ENCODE data around the gene ZAP70. TPM values are rescaled to one million over a fixed set of nuclear protein-coding genes. Genes with fewer than 3 reads are reported as not detected.

ZAP70 gene
- total RNA-seq, 4 donors from 2014 or later: 3.5 to 13.5 (median 5.3) TPM

GRCh38 chr2:97697252-97698235 is 15.8 kb upstream of the ZAP70 start:
- DNase-seq (ENCODE audit: low spot score in 2 of 2): peak; percentile 89 to 97
- H3K4me3 ChIP-seq: no peak overlapping the region

GRCh38 chr2:97698530-97698929 is 14.8 kb upstream of the ZAP70 start:
- 67 to 74% methylated on average over 4 of the region's 4 CpGs for whole genome bisulfite sequencing, 2 donors
- DNase-seq (ENCODE audit: low spot score in 2 of 2): no peak
- Histone ChIP-seq H3K27ac (no peak overlapping the region), H3K9me3 (no peaks in the 10 kb centered on the region), H3K27me3 (no peaks in the 10 kb centered on the region), H3K36me3 (no peaks in the 10 kb centered on the region), H3K4me3 (no peak overlapping the region), H3K4me1 (peaks cover 0 to 4% (median 0%) of the 10 kb centered on the region in 4 donors)
- TF ChIP-seq EP300 (IDR thresholded peaks at IDR 0.05) (no peak), CTCF (IDR thresholded peaks at IDR 0.05) (no peak), POLR2A (IDR thresholded peaks at IDR 0.05) (no peak)

More at GRCh38 chr2:97697252-97698235, 15.8 kb upstream of the ZAP70 start:
- H3K4me1 ChIP-seq: peaks cover 0 to 4% (median 0%) of the 10 kb centered on the region in 4 donors
- H3K27me3 ChIP-seq: no peaks in the 10 kb centered on the region
- peak overlapping the region in 1 of 4 donors; percentile 56 for H3K27ac ChIP-seq
- 28 to 31% methylated on average over 14 of the region's 14 CpGs for WGBS, 2 donors
- peak; percentile 91 to 98 (median 95) for TF ChIP-seq CTCF (IDR thresholded peaks at IDR 0.05)
- no peak for TF ChIP-seq POLR2A (IDR thresholded peaks at IDR 0.05)
- TF ChIP-seq EP300 (IDR thresholded peaks at IDR 0.05): peak in 1 of 2 donors; percentile 44
- H3K9me3 ChIP-seq: no peaks in the 10 kb centered on the region
- no peaks in the 10 kb centered on the region for H3K36me3 ChIP-seq

GRCh38 chr2:97699765-97700444 is 13.5 kb upstream of the ZAP70 start:
- Histone ChIP-seq H3K4me1 (peaks cover 0 to 4% (median 0%) of the 10 kb centered on the region in 4 donors), H3K9me3 (no peaks in the 10 kb centered on the region), H3K27me3 (no peaks in the 10 kb centered on the region), H3K36me3 (no peaks in the 10 kb centered on the region), H3K4me3 (no peak overlapping the region), H3K27ac (no peak overlapping the region)
- peak in 1 of 2 donors; percentile 73 for DNase-seq (ENCODE audit: low spot score in 2 of 2)
- peak; percentile 37 to 61 (median 48) for TF ChIP-seq CTCF (IDR thresholded peaks at IDR 0.05)
- TF ChIP-seq POLR2A (IDR thresholded peaks at IDR 0.05): no peak
- no peak for TF ChIP-seq EP300 (IDR thresholded peaks at IDR 0.05)
- WGBS, 2 donors: 58 to 60% methylated on average over 11 of the region's 11 CpGs

- Histone ChIP-seq H3K9me3 (no peaks in the 10 kb centered on the region), H3K36me3 (no peaks in the 10 kb centered on the region), H3K27ac (no peak overlapping the region), H3K4me3 (no peak overlapping the region), H3K4me1 (peaks cover 0 to 4% (median 0%) of the 10 kb centered on the region in 4 donors), H3K27me3 (no peaks in the 10 kb centered on the region)
- WGBS, 2 donors: 79 to 85% methylated on average over 12 to 13 of the region's 13 CpGs
- TF ChIP-seq EP300 (IDR thresholded peaks at IDR 0.05): no peak
- no peak for TF ChIP-seq POLR2A (IDR thresholded peaks at IDR 0.05)
- no peak for TF ChIP-seq CTCF (IDR thresholded peaks at IDR 0.05)
- no peak for DNase-seq (ENCODE audit: low spot score in 2 of 2)
These were observed 12.2 kb upstream of the ZAP70 start for GRCh38 chr2:97701186-97701585.

All from tibial nerve (tissue), 4 donors.